ENCODE data around the gene ELN.

ELN gene

GRCh38 chr7:74064696-74065095 lies 36.7 kb downstream of the ELN start:
- DNase-seq = no peak

GRCh38 chr7:74066626-74067025 lies 38.7 kb downstream of the ELN start:
- no peak for DNase-seq

- no peak for DNase-seq
These were observed 40.6 kb downstream of the ELN start for GRCh38 chr7:74068378-74069085.

- no peak for DNase-seq
These were observed 41.1 kb downstream of the ELN start for GRCh38 chr7:74069086-74069541.

- no peak for DNase-seq
These were observed 42.0 kb downstream of the ELN start for GRCh38 chr7:74069790-74070618.

- DNase-seq = no peak
These were observed 42.6 kb downstream of the ELN start for GRCh38 chr7:74070619-74070921.

- no peak for DNase-seq
These were observed 43.1 kb downstream of the ELN start for GRCh38 chr7:74071121-74071520.

- DNase-seq = no peak
These were observed 46.8 kb downstream of the ELN start for GRCh38 chr7:74074770-74075169.

- DNase-seq = no peak
These were observed 50.5 kb downstream of the ELN start for GRCh38 chr7:74078461-74078860.

GRCh38 chr7:74082770-74083116 lies 54.8 kb downstream of the ELN start:
- DNase-seq = no peak

- peak in 1 of 2 experiments; percentile 31 for DNase-seq
These were observed 55.3 kb downstream of the ELN start, which contains the start of gene LIMK1 for GRCh38 chr7:74083117-74083876. Gene LIMK1, plus strand, starts transcription at chr7:74083804. Its CDS starts 187 bp downstream, at chr7:74083991.

GRCh38 chr7:74083928-74084721 lies 56.2 kb downstream of the ELN start:
- DNase-seq = no peak

- no peak for DNase-seq
These were observed 57.0 kb downstream of the ELN start for GRCh38 chr7:74084722-74085578.

- no peak for DNase-seq
These were observed 59.9 kb downstream of the ELN start for GRCh38 chr7:74087791-74088453.

- DNase-seq = no peak
These were observed 64.5 kb downstream of the ELN start for GRCh38 chr7:74092321-74092963.

- no peak for DNase-seq
These were observed 65.0 kb downstream of the ELN start for GRCh38 chr7:74092964-74093471.

GRCh38 chr7:74093671-74094223 lies 65.8 kb downstream of the ELN start:
- DNase-seq = no peak

- DNase-seq = no peak
These were observed 66.5 kb downstream of the ELN start for GRCh38 chr7:74094224-74095101.

- no peak for DNase-seq
These were observed 67.2 kb downstream of the ELN start for GRCh38 chr7:74095135-74095534.
